ENCODE results near the gene PAQR5. TPM values are rescaled to one million over a fixed set of nuclear protein-coding genes. Genes with fewer than 3 reads are reported as not detected.
A peak's percentile ranks its signal among the peaks of the same experiment; 100 is the strongest.

Gene PAQR5
- polyA plus RNA-seq, 4 donors = 0.45 to 6.4 (median 1.4) TPM

DNA sequence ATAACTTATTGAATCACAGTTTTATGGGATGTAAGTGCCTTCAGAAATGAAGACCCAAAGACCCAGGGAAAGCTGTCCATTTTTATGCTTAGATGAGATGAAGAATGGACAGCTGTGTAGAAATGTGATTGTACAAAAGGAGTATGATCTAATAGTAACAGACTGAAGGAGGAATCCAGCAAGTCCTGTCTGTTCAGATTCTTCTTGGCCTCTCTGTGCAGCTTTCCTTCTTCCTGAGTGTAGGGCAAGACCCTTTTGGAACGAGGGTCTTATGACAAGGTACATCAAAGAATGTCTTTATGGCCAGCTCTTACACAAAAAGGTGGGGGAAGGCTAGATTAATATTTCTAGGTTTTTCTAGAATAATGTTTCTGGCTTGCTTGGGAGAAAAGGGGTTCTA is 114.0 kb downstream of the PAQR5 start:
- H3K27ac ChIP-seq (ENCODE audit: low read depth in 1 of 3, low read length in 2 of 3) = no peak overlapping the region
- no peak for DNase-seq
- H3K36me3 ChIP-seq (ENCODE audit: control insufficient read depth in 3 of 3, insufficient read depth in 2 of 3, low read depth in 1 of 3, low read length in 3 of 3) = no peaks in the 10 kb centered on the region
- no peak for FAIRE-seq
- H3K4me1 ChIP-seq (ENCODE audit: control insufficient read depth in 3 of 3, insufficient read depth in 2 of 3, low read depth in 1 of 3, low read length in 2 of 3) = no peaks in the 10 kb centered on the region
- no peak overlapping the region for H3K4me3 ChIP-seq (ENCODE audit: low read depth in 1 of 3, low read length in 3 of 3)
- no peaks in the 10 kb centered on the region for H3K27me3 ChIP-seq (ENCODE audit: control insufficient read depth in 3 of 3, insufficient read depth in 3 of 3, low read length in 3 of 3)
- 56 to 81% (median 64%) methylated on average over 1 of the region's 1 CpG for WGBS, 3 donors
- no peaks in the 10 kb centered on the region for H3K9me3 ChIP-seq (ENCODE audit: control insufficient read depth in 2 of 2, insufficient read depth in 1 of 2, low read depth in 1 of 2, low read length in 1 of 2)

DNA sequence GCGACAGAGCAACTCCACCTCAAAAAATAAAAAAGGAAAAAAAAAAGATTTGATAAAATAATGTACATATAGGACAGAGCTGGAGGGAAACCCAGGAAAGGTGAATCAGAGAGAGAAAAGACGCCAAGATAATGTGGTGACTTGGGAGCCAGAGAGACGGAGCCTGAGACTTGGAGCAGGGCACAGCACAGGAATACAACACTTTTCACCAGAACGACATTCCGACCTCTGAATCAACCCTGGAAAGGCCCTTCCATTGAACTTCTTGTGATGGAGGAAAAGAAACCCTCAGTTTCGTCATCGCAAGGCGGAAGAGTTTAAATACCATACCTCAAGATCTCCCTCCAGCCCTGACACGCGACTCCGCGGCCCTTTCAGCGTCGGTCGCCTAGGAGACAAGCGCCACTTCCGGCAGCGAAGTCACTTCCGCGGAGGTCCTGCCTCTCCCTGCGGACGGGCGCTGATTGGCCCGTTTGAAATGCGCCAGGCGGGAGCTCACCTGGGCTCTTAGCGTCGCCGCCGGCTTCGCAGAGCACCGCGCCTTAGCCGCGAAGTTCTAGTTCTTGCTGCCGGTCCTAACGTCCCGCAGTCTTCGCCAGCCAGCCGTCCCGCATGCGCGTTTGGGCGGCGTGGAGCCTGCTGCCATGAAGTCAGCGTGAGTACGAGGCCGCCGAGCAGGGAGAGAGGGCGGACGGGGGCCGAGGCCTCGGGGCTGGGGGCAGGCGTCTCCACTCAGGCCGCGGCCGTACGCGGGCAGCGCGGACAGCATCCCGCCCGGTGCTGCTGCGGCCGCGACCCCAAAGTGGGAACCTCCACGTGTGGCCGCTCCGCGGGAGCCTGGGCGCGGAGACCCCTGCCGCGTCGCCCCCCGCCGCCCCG is 115.3 kb downstream of the PAQR5 start, which contains the start of gene KIF23:
KIF23 (plus strand) TSS at position 528 of the 879 bp plus-strand sequence; CDS start at position 645, 117 bp downstream.
- Histone ChIP-seq H3K27me3 (ENCODE audit: control insufficient read depth in 3 of 3, insufficient read depth in 3 of 3, low read length in 3 of 3) (no peaks in the 10 kb centered on the region), H3K4me1 (ENCODE audit: control insufficient read depth in 3 of 3, insufficient read depth in 2 of 3, low read depth in 1 of 3, low read length in 2 of 3) (no peaks in the 10 kb centered on the region), H3K9me3 (ENCODE audit: control insufficient read depth in 2 of 2, insufficient read depth in 1 of 2, low read depth in 1 of 2, low read length in 1 of 2) (no peaks in the 10 kb centered on the region), H3K36me3 (ENCODE audit: control insufficient read depth in 3 of 3, insufficient read depth in 2 of 3, low read depth in 1 of 3, low read length in 3 of 3) (no peaks in the 10 kb centered on the region), H3K27ac (ENCODE audit: low read depth in 1 of 3, low read length in 2 of 3) (peak within 1 kb of the TSS in 2 of 3 donors; percentile 59 to 71), H3K4me3 (ENCODE audit: low read depth in 1 of 3, low read length in 3 of 3) (peak within 1 kb of the TSS; percentile 58 to 77 (median 75))
- 2% methylated on average over 72 to 78 of the region's 78 CpGs for WGBS, 3 donors
- FAIRE-seq (no peak), DNase-seq (peak; percentile 95 to 97)

DNA sequence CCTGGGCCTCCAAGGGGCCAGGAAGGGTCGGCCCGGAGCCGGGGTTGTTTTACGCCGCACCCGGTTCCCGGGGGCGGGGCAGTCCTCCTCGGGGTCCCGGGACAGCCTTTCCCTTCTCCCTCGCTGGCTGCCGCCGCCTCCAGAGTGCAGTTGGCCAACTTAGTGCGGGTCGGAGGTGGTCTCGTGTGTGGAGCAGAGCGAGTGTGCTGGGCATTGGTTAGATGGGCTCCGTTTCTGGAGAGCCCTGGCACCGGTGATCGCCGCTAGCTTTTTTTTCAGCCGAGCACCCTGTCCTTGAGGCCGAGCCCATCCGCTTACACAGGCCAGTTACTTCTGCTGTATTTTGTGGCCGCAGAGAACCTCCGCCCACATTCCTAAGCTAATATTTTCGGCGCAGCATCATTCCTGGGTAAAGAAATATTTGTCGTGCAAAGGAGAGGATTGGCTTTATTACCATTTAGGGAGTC is 116.0 kb downstream of the PAQR5 start:
- WGBS, 3 donors = 0 to 1% (median 0%) methylated on average over 28 to 29 of the region's 29 CpGs
- peak overlapping the region in 2 of 3 donors; percentile 56 to 71 for H3K27ac ChIP-seq (ENCODE audit: low read depth in 1 of 3, low read length in 2 of 3)
- H3K27me3 ChIP-seq (ENCODE audit: control insufficient read depth in 3 of 3, insufficient read depth in 3 of 3, low read length in 3 of 3) = no peaks in the 10 kb centered on the region
- no peak for FAIRE-seq
- no peaks in the 10 kb centered on the region for H3K9me3 ChIP-seq (ENCODE audit: control insufficient read depth in 2 of 2, insufficient read depth in 1 of 2, low read depth in 1 of 2, low read length in 1 of 2)
- peak; percentile 15 to 55 for DNase-seq
- peak overlapping the region; percentile 58 to 77 (median 75) for H3K4me3 ChIP-seq (ENCODE audit: low read depth in 1 of 3, low read length in 3 of 3)
- no peaks in the 10 kb centered on the region for H3K4me1 ChIP-seq (ENCODE audit: control insufficient read depth in 3 of 3, insufficient read depth in 2 of 3, low read depth in 1 of 3, low read length in 2 of 3)
- no peaks in the 10 kb centered on the region for H3K36me3 ChIP-seq (ENCODE audit: control insufficient read depth in 3 of 3, insufficient read depth in 2 of 3, low read depth in 1 of 3, low read length in 3 of 3)

DNA sequence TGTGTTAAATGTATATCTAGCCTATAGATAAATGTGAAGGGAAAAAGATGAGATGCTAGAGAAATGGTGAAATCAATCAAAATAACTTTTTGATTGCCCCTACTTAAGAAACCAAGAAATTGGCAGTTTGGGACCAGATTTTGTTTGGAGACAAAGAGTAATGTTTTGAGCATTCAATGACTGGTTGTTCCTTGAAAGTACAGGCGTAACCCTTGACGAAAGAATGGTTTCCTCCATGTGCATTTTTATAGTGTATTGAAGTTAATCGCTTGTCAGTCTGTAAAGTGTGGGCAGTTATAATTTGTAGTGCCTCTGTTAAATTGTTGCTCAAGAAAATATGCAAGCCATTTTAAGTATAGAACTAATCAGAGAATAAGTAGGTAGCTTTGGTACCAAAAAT is 116.7 kb downstream of the PAQR5 start:
- Histone ChIP-seq H3K36me3 (ENCODE audit: control insufficient read depth in 3 of 3, insufficient read depth in 2 of 3, low read depth in 1 of 3, low read length in 3 of 3) (no peaks in the 10 kb centered on the region), H3K9me3 (ENCODE audit: control insufficient read depth in 2 of 2, insufficient read depth in 1 of 2, low read depth in 1 of 2, low read length in 1 of 2) (no peaks in the 10 kb centered on the region), H3K4me3 (ENCODE audit: low read depth in 1 of 3, low read length in 3 of 3) (no peak overlapping the region), H3K27me3 (ENCODE audit: control insufficient read depth in 3 of 3, insufficient read depth in 3 of 3, low read length in 3 of 3) (no peaks in the 10 kb centered on the region), H3K27ac (ENCODE audit: low read depth in 1 of 3, low read length in 2 of 3) (peak overlapping the region in 1 of 3 donors; percentile 5), H3K4me1 (ENCODE audit: control insufficient read depth in 3 of 3, insufficient read depth in 2 of 3, low read depth in 1 of 3, low read length in 2 of 3) (no peaks in the 10 kb centered on the region)
- no peak for FAIRE-seq
- no peak for DNase-seq
- 70 to 84% (median 81%) methylated on average over 3 of the region's 3 CpGs for WGBS, 3 donors

DNA sequence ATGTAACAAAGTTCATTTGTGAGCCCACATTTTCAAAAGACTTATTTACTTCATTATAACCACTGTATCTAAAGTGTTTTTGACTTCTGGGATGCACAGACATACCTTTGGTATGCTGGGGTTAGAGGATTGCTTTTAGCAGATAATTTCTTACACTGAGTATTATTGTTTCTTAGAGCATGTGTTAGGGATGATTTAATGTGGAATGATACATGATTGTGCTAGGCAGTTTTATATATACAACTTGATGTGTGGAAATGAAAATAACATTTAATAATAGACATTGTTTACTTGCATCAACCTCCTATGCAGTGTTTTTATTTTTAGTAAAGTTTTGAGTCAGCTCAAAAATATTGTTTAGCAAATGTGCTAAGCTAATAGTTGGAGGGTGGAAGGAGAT is 118.9 kb downstream of the PAQR5 start:
- Histone ChIP-seq H3K27me3 (ENCODE audit: control insufficient read depth in 3 of 3, insufficient read depth in 3 of 3, low read length in 3 of 3) (no peaks in the 10 kb centered on the region), H3K9me3 (ENCODE audit: control insufficient read depth in 2 of 2, insufficient read depth in 1 of 2, low read depth in 1 of 2, low read length in 1 of 2) (no peaks in the 10 kb centered on the region), H3K36me3 (ENCODE audit: control insufficient read depth in 3 of 3, insufficient read depth in 2 of 3, low read depth in 1 of 3, low read length in 3 of 3) (no peaks in the 10 kb centered on the region), H3K4me3 (ENCODE audit: low read depth in 1 of 3, low read length in 3 of 3) (no peak overlapping the region), H3K27ac (ENCODE audit: low read depth in 1 of 3, low read length in 2 of 3) (no peak overlapping the region), H3K4me1 (ENCODE audit: control insufficient read depth in 3 of 3, insufficient read depth in 2 of 3, low read depth in 1 of 3, low read length in 2 of 3) (no peaks in the 10 kb centered on the region)
- no peak for DNase-seq
- no peak for FAIRE-seq

DNA sequence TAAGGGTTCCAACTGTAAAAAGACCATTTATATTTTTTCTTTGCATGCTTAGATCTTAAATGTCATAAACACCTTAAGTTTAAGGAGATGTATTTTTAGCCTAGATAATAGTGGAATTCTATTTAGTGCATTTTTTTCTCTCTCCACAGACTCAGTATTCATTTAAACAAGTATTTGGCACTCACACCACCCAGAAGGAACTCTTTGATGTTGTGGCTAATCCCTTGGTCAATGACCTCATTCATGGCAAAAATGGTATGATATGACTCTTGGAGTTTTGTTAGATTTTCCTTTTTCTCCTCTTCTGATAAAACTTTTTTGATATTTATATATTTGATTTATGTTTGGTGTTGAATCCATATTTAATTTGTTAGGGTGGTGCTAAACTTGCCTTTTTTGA is 122.8 kb downstream of the PAQR5 start:
- H3K27me3 ChIP-seq (ENCODE audit: control insufficient read depth in 3 of 3, insufficient read depth in 3 of 3, low read length in 3 of 3) = no peaks in the 10 kb centered on the region
- no peaks in the 10 kb centered on the region for H3K4me1 ChIP-seq (ENCODE audit: control insufficient read depth in 3 of 3, insufficient read depth in 2 of 3, low read depth in 1 of 3, low read length in 2 of 3)
- no peak for FAIRE-seq
- H3K36me3 ChIP-seq (ENCODE audit: control insufficient read depth in 3 of 3, insufficient read depth in 2 of 3, low read depth in 1 of 3, low read length in 3 of 3) = peaks cover 0 to 5% (median 0%) of the 10 kb centered on the region in 3 donors
- no peak overlapping the region for H3K27ac ChIP-seq (ENCODE audit: low read depth in 1 of 3, low read length in 2 of 3)
- H3K9me3 ChIP-seq (ENCODE audit: control insufficient read depth in 2 of 2, insufficient read depth in 1 of 2, low read depth in 1 of 2, low read length in 1 of 2) = no peaks in the 10 kb centered on the region
- H3K4me3 ChIP-seq (ENCODE audit: low read depth in 1 of 3, low read length in 3 of 3) = no peak overlapping the region
- DNase-seq = no peak

DNA sequence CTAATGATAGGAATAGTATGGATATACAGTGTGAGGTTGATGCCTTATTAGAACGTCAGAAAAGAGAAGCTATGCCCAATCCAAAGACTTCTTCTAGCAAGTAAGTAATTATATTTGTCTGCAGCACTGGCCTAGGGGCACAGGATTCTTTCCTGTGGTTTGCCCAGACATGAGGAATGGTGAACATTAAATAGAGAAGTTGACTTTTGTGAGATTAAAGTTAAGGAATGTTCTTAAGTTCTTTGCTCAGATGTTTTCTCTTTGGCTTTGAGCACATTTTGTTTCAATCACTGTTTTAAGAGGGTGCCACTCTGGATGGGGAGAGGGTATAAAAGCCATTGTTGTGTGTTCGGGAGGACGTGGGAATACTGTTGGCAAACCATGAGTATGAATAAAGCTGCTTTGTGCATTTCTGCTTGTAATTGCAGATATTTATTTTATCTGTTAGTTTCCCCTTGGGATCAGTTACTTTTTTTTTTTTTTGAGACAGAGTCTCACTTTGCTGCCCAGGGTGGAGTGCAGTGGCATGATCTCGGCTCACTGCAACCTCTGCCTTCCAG is 123.7 kb downstream of the PAQR5 start:
- Histone ChIP-seq H3K4me1 (ENCODE audit: control insufficient read depth in 3 of 3, insufficient read depth in 2 of 3, low read depth in 1 of 3, low read length in 2 of 3) (no peaks in the 10 kb centered on the region), H3K27me3 (ENCODE audit: control insufficient read depth in 3 of 3, insufficient read depth in 3 of 3, low read length in 3 of 3) (no peaks in the 10 kb centered on the region), H3K36me3 (ENCODE audit: control insufficient read depth in 3 of 3, insufficient read depth in 2 of 3, low read depth in 1 of 3, low read length in 3 of 3) (peaks cover 0 to 8% (median 0%) of the 10 kb centered on the region in 3 donors), H3K9me3 (ENCODE audit: control insufficient read depth in 2 of 2, insufficient read depth in 1 of 2, low read depth in 1 of 2, low read length in 1 of 2) (no peaks in the 10 kb centered on the region), H3K4me3 (ENCODE audit: low read depth in 1 of 3, low read length in 3 of 3) (no peak overlapping the region), H3K27ac (ENCODE audit: low read depth in 1 of 3, low read length in 2 of 3) (no peak overlapping the region)
- DNase-seq (no peak), FAIRE-seq (no peak)
- 94 to 95% (median 94%) methylated on average over 4 of the region's 4 CpGs for WGBS, 3 donors

DNA sequence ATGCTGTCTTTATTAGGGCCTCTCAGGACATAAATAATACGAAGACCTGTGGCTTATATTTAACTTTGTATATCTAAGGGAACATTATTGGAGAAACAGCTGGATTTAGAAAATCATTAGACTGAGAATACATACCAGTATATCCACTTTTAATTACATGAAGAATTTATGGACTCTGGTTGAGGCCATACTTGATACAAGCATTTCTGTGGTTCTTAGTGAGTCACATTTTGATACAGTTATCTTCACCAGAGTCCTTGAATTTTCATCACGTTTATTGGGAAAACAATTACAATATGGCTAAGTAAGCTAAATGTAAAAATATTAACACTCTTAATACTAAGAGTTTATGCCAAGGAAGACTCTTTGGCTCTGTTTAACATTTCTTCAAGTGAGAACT is 125.3 kb downstream of the PAQR5 start:
- 84 to 94% (median 89%) methylated on average over 2 of the region's 2 CpGs for WGBS, 3 donors
- Histone ChIP-seq H3K27me3 (ENCODE audit: control insufficient read depth in 3 of 3, insufficient read depth in 3 of 3, low read length in 3 of 3) (no peaks in the 10 kb centered on the region), H3K36me3 (ENCODE audit: control insufficient read depth in 3 of 3, insufficient read depth in 2 of 3, low read depth in 1 of 3, low read length in 3 of 3) (peaks cover 0 to 12% (median 0%) of the 10 kb centered on the region in 3 donors), H3K4me1 (ENCODE audit: control insufficient read depth in 3 of 3, insufficient read depth in 2 of 3, low read depth in 1 of 3, low read length in 2 of 3) (no peaks in the 10 kb centered on the region), H3K4me3 (ENCODE audit: low read depth in 1 of 3, low read length in 3 of 3) (no peak overlapping the region), H3K27ac (ENCODE audit: low read depth in 1 of 3, low read length in 2 of 3) (no peak overlapping the region), H3K9me3 (ENCODE audit: control insufficient read depth in 2 of 2, insufficient read depth in 1 of 2, low read depth in 1 of 2, low read length in 1 of 2) (no peaks in the 10 kb centered on the region)
- no peak for DNase-seq
- FAIRE-seq = no peak
